Psoas muscle (tissue), 8 donors: ENCODE results near the gene ZNF473. TPM values are rescaled to one million over a fixed set of nuclear protein-coding genes. Genes with fewer than 3 reads are reported as not detected.
"Not testable (repeated sequence)": the region's sequence is repeated elsewhere in the genome, so short reads cannot be mapped to it uniquely, and the experiment has no call there.

Experiments used
- ATAC-seq, 4 donors: fragments of 200-7000 bp; cut with Tn5 transposase; one replicate each; pipeline ENCODE4 v1.9.1; 2020; ENCODE audit warnings: moderate library complexity in 3 of 4, mild to moderate bottlenecking in 2 of 4
- DNase-seq, 2 donors: peaks; one replicate each; pipeline ENCODE4 v3.0.0-alpha.2; 2020
- H3K27ac ChIP-seq: fragments of 200-600 bp; one replicate; pipeline ENCODE4 v1.8.0; 2022
- H3K27me3 ChIP-seq, 3 donors: fragments of 200-600 bp in 1 of 3; one replicate each; pipeline versions ENCODE4 v1.6.1 to v1.8.0; 2013 to 2022; ENCODE audit warnings: low read length in 2 of 3, mild to moderate bottlenecking in 2 of 3, moderate library complexity in 1 of 3; ENCODE audit not compliant: insufficient read depth in 3 of 3
- H3K36me3 ChIP-seq, 2 donors: fragments of 200-600 bp in 1 of 2; one replicate each; pipeline versions ENCODE4 v1.6.1 to v1.8.0; 2013 to 2022; ENCODE audit warnings: low read depth in 1 of 2, mild to moderate bottlenecking in 1 of 2, moderate library complexity in 1 of 2; ENCODE audit not compliant: insufficient read depth in 1 of 2
- H3K4me1 ChIP-seq: fragments of 200-600 bp; one replicate; pipeline ENCODE4 v1.8.0; 2022
- H3K4me3 ChIP-seq: fragments of 200-600 bp; one replicate; pipeline ENCODE4 v1.8.0; 2022; ENCODE audit warnings: mild to moderate bottlenecking
- H3K9me3 ChIP-seq: fragments of 200-600 bp; one replicate; pipeline ENCODE4 v1.8.0; 2022
- WGBS, 3 donors: extraction: QIAGEN DNeasy Blood & Tissue Kit; methylation state at CpG; one replicate each; pipeline versions ENCODE4 v1.1.6 to v1.1.7; 2013; 5-methylcytosine and 5-hydroxymethylcytosine counted together
- intact Hi-C, 2 donors: fragments of 100-400 bp; cut with DNase I; formaldehyde crosslinking; loops; one replicate each; pipeline versions ENCODE4 v1.11.0 to v1.14.2; 2022
- polyA plus RNA-seq, 3 donors: library from polyadenylated mRNA; stranded (reverse); fragments of 200-250 nt; gene quantifications; one replicate each; pipeline ENCODE4 v1.2.3, GENCODE V29; 2013
- total RNA-seq, 4 donors: library from RNA; stranded (reverse); fragmentation: NEBNext Ultra II Directional in 2 of 4; extraction: Animal tissue kit (Norgen Biotek cat#: 25700) in 2 of 4; gene quantifications; one replicate each; pipeline versions ENCODE4 v1.2.1 to v1.2.4, GENCODE V29; 2021 to 2023
- donor health status: healthy with polysubstance abuse.
- donor health status: DM: no; HTN: no; CAD: no; lungs with moderate emphysema.
- donor health status: Bipolar disorder and iron deficiency.
- donor health status: healthy.
- donor health status: DM: yes; HTN: yes; CAD: no.
- donor health status: DM: no; HTN: no; CAD: no.
- donor health status: DM: no; HTN: no; CAD: no.
- donor health status: DM: yes; HTN: yes; CAD: no.

ZNF473 gene
- total and polyA plus RNA-seq, 7 donors, result 3.9 to 8.9 (median 5.7) TPM

DNA sequence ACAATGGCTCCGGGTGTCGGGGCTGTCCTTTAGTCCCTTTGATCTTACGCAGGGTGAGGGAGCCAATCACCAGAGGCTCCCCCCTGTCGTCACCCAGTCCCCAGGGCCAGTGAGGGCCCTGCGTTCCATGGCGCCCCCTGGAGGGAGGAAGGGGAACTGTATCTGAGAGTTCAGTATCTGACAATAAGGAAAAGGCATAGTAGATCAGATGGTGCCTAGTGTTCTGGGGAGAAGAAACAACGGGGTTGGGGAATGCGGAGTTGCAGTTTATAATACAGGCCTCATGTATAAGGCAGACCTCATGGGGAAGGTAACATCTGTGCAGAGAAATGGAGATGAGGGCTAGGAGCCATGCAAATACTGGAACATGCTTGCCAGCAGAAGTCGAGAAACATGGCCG is 66.8 kb downstream of the ZNF473 start:
- intact Hi-C loops, H3K27ac ChIP-seq, H3K9me3 ChIP-seq, DNase-seq, ATAC-seq, H3K36me3 ChIP-seq, H3K4me1 ChIP-seq, H3K27me3 ChIP-seq, H3K4me3 ChIP-seq: not testable (repeated sequence)
- no CpG with 5 or more reads among the region's 10 CpGs for WGBS, 3 donors

DNA sequence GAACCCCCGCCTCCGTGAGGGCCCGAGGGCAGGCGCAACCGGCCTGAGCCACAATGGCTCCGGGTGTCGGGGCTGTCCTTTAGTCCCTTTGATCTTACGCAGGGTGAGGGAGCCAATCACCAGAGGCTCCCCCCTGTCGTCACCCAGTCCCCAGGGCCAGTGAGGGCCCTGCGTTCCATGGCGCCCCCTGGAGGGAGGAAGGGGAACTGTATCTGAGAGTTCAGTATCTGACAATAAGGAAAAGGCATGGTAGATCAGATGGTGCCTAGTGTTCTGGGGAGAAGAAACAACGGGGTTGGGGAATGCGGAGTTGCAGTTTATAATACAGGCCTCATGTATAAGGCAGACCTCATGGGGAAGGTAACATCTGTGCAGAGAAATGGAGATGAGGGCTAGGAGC is 72.1 kb downstream of the ZNF473 start:
- no CpG with 5 or more reads among the region's 13 CpGs for WGBS, 3 donors
- intact Hi-C loops, H3K4me3 ChIP-seq: not testable (repeated sequence)

DNA sequence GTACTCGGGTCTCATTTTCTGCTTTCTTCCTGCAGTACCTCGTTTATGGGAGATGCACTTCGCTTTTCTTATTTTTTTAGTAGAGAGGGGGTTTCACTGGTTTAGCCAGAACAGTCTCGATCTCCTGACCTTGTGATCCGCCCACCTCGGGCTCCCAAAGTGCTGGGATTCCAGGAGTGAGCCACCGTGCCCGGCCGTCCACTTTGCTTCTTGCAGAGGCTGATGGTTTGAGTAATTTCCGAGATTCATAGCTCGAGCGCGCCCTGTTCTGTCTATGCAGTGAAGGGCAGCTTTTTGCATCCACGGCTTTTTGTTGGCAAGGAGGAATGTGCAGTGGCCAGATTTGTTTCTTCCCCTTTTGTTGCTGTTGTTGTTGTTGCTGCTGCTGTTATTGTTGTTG is 73.1 kb downstream of the ZNF473 start:
- H3K4me1 ChIP-seq, H3K27ac ChIP-seq, H3K27me3 ChIP-seq, H3K4me3 ChIP-seq, H3K36me3 ChIP-seq, H3K9me3 ChIP-seq, ATAC-seq, intact Hi-C loops: not testable (repeated sequence)
- WGBS, 3 donors, result 62 to 76% (median 71%) methylated on average over 11 to 12 of the region's 14 CpGs
- peak; percentile 19 to 58 for DNase-seq

More for the DNA sequence above, 72.1 kb downstream of the ZNF473 start:
- H3K4me1 ChIP-seq, H3K27ac ChIP-seq, DNase-seq, H3K9me3 ChIP-seq, H3K27me3 ChIP-seq, ATAC-seq, H3K36me3 ChIP-seq: not testable (repeated sequence)

DNA sequence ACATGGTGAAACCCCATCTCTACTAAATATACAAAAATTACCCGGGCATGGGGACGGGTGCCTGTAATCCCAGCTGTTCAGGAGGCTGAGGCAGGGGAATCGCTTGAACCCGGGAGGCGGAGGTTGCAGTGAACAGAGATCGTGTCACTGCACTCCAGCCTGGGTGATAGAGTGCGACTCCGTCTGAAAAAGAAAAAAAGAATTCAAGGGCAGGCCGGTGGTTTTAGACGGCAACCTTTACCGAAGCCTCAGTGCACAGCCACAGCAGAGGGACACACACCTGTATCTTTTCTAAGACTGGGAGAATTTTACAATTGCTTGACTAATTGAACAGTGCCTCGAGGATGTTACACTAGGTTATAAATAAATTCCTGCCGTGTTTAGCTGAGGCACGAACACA is 73.9 kb downstream of the ZNF473 start:
- H3K36me3 ChIP-seq, DNase-seq, intact Hi-C loops, ATAC-seq, H3K4me3 ChIP-seq, H3K9me3 ChIP-seq, H3K27ac ChIP-seq, H3K27me3 ChIP-seq, H3K4me1 ChIP-seq: not testable (repeated sequence)
- 75 to 85% (median 80%) methylated on average over 7 to 8 of the region's 14 CpGs for WGBS, 3 donors

DNA sequence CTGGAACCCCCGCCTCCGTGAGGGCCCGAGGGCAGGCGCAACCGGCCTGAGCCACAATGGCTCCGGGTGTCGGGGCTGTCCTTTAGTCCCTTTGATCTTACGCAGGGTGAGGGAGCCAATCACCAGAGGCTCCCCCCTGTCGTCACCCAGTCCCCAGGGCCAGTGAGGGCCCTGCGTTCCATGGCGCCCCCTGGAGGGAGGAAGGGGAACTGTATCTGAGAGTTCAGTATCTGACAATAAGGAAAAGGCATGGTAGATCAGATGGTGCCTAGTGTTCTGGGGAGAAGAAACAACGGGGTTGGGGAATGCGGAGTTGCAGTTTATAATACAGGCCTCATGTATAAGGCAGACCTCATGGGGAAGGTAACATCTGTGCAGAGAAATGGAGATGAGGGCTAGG is 75.1 kb downstream of the ZNF473 start:
- H3K27ac ChIP-seq, H3K36me3 ChIP-seq, ATAC-seq, H3K4me1 ChIP-seq, intact Hi-C loops, H3K9me3 ChIP-seq, H3K27me3 ChIP-seq, DNase-seq, H3K4me3 ChIP-seq: not testable (repeated sequence)
- WGBS, 3 donors, result no CpG with 5 or more reads among the region's 13 CpGs

Other genes with a start within 250 kb of the ZNF473 start
- gene FUZ, start 212.7 kb upstream of the ZNF473 start, total RNA-seq, result 10 to 100 TPM; 20.9 to 33.7 (median 25.2) TPM
- gene FUZ, start 212.7 kb upstream of the ZNF473 start, polyA plus RNA-seq, result 10 to 100 TPM; 15.9 to 38.8 (median 28.6) TPM
- 10 to 100 TPM; 43.0 to 97.8 (median 69.7) TPM for gene MED25, start 207.7 kb upstream of the ZNF473 start, total RNA-seq
- 100 to 1,000 TPM in 1 of 3 donors, 10 to 100 TPM in 2; 24.5 to 125 (median 92.5) TPM for gene MED25, start 207.7 kb upstream of the ZNF473 start, polyA plus RNA-seq
- 100 to 1,000 TPM in 3 of 4 donors, 10 to 100 TPM in 1; 93.2 to 189 (median 151) TPM for gene PTOV1, start 174.8 kb upstream of the ZNF473 start, total RNA-seq
- 100 to 1,000 TPM in 2 of 3 donors, 10 to 100 TPM in 1; 72.1 to 122 (median 106) TPM for gene PTOV1, start 174.8 kb upstream of the ZNF473 start, polyA plus RNA-seq
- 10 to 100 TPM; 20.6 to 28.2 (median 23.9) TPM for gene PNKP, start 158.4 kb upstream of the ZNF473 start, total RNA-seq
- gene PNKP, start 158.4 kb upstream of the ZNF473 start, polyA plus RNA-seq, result 10 to 100 TPM; 16.7 to 31.9 (median 18.2) TPM
- gene AKT1S1, start 148.7 kb upstream of the ZNF473 start, total RNA-seq, result 10 to 100 TPM; 56.0 to 82.8 (median 57.2) TPM
- gene AKT1S1, start 148.7 kb upstream of the ZNF473 start, polyA plus RNA-seq, result 100 to 1,000 TPM in 1 of 3 donors, 10 to 100 TPM in 2; 48.0 to 103 (median 76.0) TPM
- gene TBC1D17, start 148.3 kb upstream of the ZNF473 start, total RNA-seq, result 100 to 1,000 TPM in 2 of 4 donors, 10 to 100 TPM in 2; 81.8 to 107 (median 94.8) TPM
- 10 to 100 TPM; 36.3 to 62.0 (median 52.6) TPM for gene TBC1D17, start 148.3 kb upstream of the ZNF473 start, polyA plus RNA-seq
- 1 to 10 TPM in 1 of 4 donors, under 1 TPM in 3; 0.21 to 3.3 (median 0.46) TPM for gene IL4I1, start 129.1 kb upstream of the ZNF473 start, total RNA-seq
- under 1 TPM; 0.05 to 0.46 (median 0.27) TPM for gene IL4I1, start 129.1 kb upstream of the ZNF473 start, polyA plus RNA-seq
- gene ATF5, start 96.8 kb upstream of the ZNF473 start, total RNA-seq, result 10 to 100 TPM; 13.3 to 31.8 (median 20.1) TPM
- 10 to 100 TPM in 2 of 3 donors, 1 to 10 TPM in 1; 10.0 to 39.4 (median 23.7) TPM for gene ATF5, start 96.8 kb upstream of the ZNF473 start, polyA plus RNA-seq
- gene NUP62, start 96.5 kb upstream of the ZNF473 start, total RNA-seq, result 10 to 100 TPM; 35.3 to 46.8 (median 39.7) TPM
- gene NUP62, start 96.5 kb upstream of the ZNF473 start, polyA plus RNA-seq, result 10 to 100 TPM; 21.1 to 46.3 (median 41.4) TPM
- gene SIGLEC11, start 64.8 kb upstream of the ZNF473 start, total RNA-seq, result under 1 TPM in 3 of 4 donors, not detected in 1; 0.36 to 0.38 (median 0.37) TPM
- gene SIGLEC11, start 64.8 kb upstream of the ZNF473 start, polyA plus RNA-seq, result under 1 TPM; 0.13 to 0.22 (median 0.21) TPM
- 10 to 100 TPM; 25.4 to 39.0 (median 29.2) TPM for gene VRK3, start 633 bp upstream of the ZNF473 start, total RNA-seq
- gene VRK3, start 633 bp upstream of the ZNF473 start, polyA plus RNA-seq, result 10 to 100 TPM; 23.8 to 54.7 (median 26.2) TPM
- not detected for gene IZUMO2, start 137.3 kb downstream of the ZNF473 start, total RNA-seq
- not detected for gene IZUMO2, start 137.3 kb downstream of the ZNF473 start, polyA plus RNA-seq
- gene MYH14, start 177.6 kb downstream of the ZNF473 start, total RNA-seq, result 100 to 1,000 TPM; 164 to 298 (median 192) TPM
- gene MYH14, start 177.6 kb downstream of the ZNF473 start, polyA plus RNA-seq, result 100 to 1,000 TPM in 1 of 3 donors, 10 to 100 TPM in 2; 55.4 to 154 (median 93.1) TPM